Measurements from ENCODE around the gene STX8.
A peak's percentile ranks its signal among the peaks of the same experiment; 100 is the strongest.

Gene STX8

DNA sequence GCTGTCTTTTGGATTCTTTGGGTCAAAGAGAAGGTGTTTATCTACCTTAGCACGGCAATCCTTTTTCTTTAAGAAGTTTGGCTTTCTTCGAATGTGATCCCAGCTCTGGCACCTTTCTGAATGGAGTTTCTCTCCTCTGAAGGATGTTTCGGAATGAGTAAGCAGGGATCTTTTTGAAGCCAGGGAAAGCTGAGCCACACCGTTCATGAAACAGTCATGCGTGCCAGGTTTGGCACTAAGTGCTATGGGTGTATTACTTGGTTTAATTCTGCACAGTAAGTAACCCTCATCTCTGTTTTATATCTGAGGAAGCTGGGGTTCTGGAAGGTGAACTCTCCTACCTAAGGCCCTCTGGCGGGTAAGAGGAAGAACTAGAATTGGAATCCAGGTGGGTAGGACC lies 319.8 kb downstream of the STX8 start:
- H3K36me3 Mint-ChIP-seq (ENCODE audit: low read depth): peaks cover 3% of the 10 kb centered on the region

DNA sequence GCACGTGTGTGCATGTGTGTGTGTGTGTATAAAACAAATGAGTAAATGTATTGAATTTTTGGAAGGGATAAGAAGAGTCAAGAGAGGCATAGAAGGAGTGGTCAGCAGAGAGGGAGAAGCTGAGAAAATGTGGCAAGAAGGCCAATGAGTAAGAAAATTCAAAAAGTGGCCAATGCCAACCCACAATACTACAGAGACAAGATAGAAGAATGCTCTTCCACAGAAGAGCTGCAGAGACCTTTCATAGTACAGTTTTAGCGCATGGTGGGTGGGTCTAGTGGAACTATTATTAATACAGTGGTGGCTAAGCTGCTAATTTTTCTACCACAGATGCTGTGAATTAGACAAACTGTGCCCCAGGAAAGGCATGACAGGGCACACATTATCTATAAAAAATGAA lies 320.8 kb downstream of the STX8 start:
- Mint-ChIP-seq H3K4me3 (no peak overlapping the region), H3K36me3 (ENCODE audit: low read depth) (peaks cover 6% of the 10 kb centered on the region), H3K27ac (no peak overlapping the region), H3K27me3 (no peaks in the 10 kb centered on the region), H3K9me3 (no peaks in the 10 kb centered on the region), H3K4me1 (ENCODE audit: low read depth) (peaks cover 50% of the 10 kb centered on the region)
- no peak for DNase-seq

More for the DNA sequence above, 319.8 kb downstream of the STX8 start:
- Mint-ChIP-seq H3K27me3 (no peaks in the 10 kb centered on the region), H3K4me3 (no peak overlapping the region), H3K27ac (no peak overlapping the region), H3K9me3 (no peaks in the 10 kb centered on the region), H3K4me1 (ENCODE audit: low read depth) (peaks cover 50% of the 10 kb centered on the region)
- DNase-seq: no peak

DNA sequence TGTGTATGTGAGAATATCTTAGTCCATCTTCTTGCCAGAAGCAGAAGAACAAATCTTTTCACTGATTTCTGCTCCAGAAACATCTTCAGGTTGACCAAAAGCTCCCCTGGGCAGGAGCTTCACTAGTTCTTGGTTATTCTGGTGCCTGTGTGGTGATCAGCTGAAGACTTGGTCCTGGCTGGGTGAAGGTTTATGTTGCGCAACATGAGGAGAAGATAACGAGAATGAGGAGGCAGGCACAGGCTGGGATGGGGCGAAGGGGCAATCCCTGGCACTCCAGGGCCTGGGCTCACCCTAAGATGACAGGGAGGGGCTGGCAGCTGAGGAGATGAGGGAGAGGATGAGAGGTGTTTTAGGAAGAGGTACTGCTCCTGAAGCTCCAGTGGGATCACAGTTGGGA lies 322.3 kb downstream of the STX8 start:
- H3K27me3 Mint-ChIP-seq: no peaks in the 10 kb centered on the region
- H3K36me3 Mint-ChIP-seq (ENCODE audit: low read depth): peaks cover 16% of the 10 kb centered on the region
- no peak overlapping the region for H3K4me3 Mint-ChIP-seq
- H3K4me1 Mint-ChIP-seq (ENCODE audit: low read depth): peaks cover 43% of the 10 kb centered on the region
- no peak for DNase-seq
- H3K27ac Mint-ChIP-seq: peak overlapping the region; percentile 86
- no peaks in the 10 kb centered on the region for H3K9me3 Mint-ChIP-seq

DNA sequence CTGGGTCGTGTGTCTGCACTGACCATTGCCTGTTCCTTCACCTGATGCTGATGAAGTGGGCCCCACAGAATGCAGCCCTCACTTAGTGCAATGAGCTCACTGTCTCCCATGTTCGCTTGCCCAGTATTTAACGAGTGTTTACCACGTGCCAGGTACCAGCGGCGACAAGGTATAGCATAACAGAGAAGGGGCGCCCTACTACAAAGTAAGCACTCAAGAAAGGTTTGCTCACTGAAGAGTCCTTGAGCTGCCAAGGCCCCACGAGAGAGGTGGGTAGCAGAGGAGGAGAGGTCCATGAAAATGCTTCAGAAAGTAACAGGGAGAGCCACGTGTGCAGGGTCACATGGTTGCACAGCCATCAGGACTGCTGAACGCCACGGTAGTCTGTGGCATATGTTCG lies 324.3 kb downstream of the STX8 start:
- no peak for DNase-seq
- H3K27ac Mint-ChIP-seq: no peak overlapping the region

DNA sequence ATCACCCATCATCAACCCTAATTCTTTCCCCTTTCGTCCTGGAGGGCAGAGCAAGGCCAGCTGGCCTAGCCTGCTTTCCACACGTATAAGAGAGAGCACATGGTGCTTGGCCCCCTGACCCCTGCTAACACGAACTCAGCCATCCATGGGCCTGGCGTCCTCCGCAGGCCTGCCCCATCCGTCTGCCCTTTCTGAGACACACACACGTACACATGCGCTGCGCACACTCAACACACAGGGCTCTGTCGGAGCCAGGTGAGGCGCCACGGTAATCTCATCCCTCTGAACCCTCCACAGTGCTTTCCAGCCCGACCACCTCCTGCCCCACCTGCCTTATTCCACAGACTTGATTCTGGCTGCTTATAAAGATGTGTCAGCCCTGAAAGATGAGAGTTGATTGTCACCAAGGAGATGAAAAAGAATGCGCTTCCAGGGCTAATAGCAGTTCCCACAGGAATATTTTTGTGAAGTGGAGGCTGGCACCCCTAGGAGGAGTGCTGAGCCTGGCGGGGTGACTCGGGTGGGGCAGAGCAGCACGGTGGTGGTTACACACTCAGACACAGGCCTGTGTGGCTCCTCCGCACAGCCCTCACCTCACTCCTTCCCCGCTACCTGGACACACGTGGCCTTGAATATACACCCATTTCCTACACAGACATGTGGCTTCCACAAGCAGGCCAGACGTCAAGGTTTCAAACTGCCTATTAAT lies 326.2 kb downstream of the STX8 start:
- no peak for DNase-seq
- peaks cover 23% of the 10 kb centered on the region for H3K4me1 Mint-ChIP-seq (ENCODE audit: low read depth)
- H3K4me3 Mint-ChIP-seq: no peak overlapping the region
- H3K27me3 Mint-ChIP-seq: no peaks in the 10 kb centered on the region
- H3K9me3 Mint-ChIP-seq: no peaks in the 10 kb centered on the region
- H3K27ac Mint-ChIP-seq: no peak overlapping the region
- H3K36me3 Mint-ChIP-seq (ENCODE audit: low read depth): peaks cover 20% of the 10 kb centered on the region

More for the DNA sequence above, 324.3 kb downstream of the STX8 start:
- H3K9me3 Mint-ChIP-seq: no peaks in the 10 kb centered on the region
- peaks cover 20% of the 10 kb centered on the region for H3K36me3 Mint-ChIP-seq (ENCODE audit: low read depth)
- no peaks in the 10 kb centered on the region for H3K27me3 Mint-ChIP-seq
- H3K4me3 Mint-ChIP-seq: no peak overlapping the region
- H3K4me1 Mint-ChIP-seq (ENCODE audit: low read depth): peaks cover 27% of the 10 kb centered on the region

DNA sequence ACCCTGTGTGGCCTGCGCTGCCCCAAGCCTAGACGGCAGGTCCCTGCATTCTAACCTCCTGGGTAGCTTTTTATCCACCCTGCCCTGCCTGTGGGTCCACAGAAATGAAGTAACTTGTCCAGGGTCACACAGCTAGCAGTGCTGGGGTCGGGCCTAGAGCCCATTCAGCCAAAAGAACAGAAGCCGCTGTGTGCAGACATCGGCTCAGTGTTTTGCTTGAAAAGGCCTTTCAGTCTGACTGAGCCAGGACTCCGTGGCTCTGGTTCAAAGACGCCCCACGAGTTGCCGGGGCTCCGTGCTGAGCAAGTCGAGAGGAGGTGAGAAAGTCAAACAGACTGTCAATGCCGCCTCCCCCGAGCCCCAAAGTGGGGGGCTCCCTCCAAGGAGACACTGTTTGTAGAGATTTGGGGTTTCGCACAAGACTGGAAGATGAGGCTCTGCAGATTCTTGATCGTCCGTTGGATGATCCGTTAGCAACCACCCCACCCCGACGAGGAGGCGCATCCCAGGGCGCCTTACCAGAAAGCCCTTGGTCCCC lies 328.1 kb downstream of the STX8 start:
- Mint-ChIP-seq H3K4me1 (ENCODE audit: low read depth) (peaks cover 7% of the 10 kb centered on the region), H3K27ac (no peak overlapping the region), H3K36me3 (ENCODE audit: low read depth) (peaks cover 20% of the 10 kb centered on the region), H3K27me3 (no peaks in the 10 kb centered on the region), H3K9me3 (no peaks in the 10 kb centered on the region), H3K4me3 (no peak overlapping the region)
- DNase-seq: no peak

DNA sequence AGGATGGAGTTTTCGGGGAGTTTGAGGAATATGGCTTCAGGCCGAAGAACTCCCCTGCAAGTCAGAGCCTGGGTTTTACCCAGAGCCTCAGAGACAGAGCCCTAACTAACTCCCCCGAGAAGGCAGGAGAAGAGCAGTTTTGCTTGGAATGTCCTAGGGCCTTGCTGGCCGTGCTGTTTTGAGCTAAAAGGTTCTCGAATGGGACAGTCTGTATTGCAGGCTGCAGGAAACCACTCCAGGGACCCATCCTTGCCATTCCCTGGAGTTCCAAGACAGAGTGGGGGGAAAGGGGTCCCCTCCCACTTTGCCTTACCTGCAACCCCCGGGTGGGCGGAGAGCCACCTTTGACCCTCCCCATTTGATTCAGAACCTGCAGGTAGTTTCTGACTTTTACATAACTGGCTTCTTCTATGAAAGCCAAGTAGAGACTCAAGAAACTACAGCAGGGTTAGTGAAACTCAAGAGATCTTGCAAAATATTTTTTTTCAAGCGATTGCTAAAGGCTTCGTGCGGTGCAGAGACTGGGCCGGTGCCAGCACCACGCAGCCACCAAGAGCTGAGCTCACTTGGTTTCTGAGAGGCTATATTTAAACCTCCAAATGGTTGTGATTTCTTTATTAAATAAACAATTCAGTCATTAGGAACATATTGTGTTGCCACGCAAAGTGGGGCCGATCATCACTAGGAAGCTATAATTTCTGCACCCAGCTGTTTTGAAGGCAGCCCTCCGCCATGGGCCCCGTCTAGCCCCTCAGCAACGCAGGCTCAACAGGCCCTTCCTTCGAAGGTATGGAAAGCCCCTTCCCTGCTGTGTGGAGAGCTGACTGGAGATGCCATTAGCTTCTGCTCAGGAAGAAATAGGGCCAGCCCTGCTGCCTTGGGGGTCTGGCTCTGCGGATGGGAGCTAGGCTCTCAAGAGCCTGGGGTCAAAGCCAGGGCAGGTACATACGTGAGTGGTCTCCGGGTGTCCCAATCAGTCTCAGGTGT lies 331.3 kb downstream of the STX8 start:
- H3K4me3 Mint-ChIP-seq: no peak overlapping the region
- no peak for DNase-seq
- H3K36me3 Mint-ChIP-seq (ENCODE audit: low read depth): peaks cover 9% of the 10 kb centered on the region
- no peaks in the 10 kb centered on the region for H3K9me3 Mint-ChIP-seq
- H3K4me1 Mint-ChIP-seq (ENCODE audit: low read depth): peaks cover 10% of the 10 kb centered on the region
- H3K27me3 Mint-ChIP-seq: no peaks in the 10 kb centered on the region
- no peak overlapping the region for H3K27ac Mint-ChIP-seq

DNA sequence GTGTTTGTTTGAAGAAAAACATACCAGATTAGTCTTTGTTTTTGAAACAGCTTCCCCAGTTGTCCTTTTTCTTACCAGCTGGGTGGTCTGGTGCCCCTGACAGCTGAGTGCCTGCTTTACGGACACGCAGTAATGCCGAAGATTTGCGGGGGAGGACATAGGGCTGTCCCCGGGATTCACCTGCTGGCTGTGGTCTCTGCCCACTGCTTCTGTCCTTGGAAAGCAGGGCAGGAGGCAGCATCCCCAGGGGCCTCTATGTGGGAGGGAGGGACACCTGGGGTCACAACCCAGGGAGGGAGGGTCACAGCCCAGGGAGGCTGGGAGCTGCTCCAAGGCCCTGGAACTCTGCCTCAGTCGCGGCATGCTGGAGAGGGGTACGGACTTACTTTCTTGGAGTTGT lies 332.6 kb downstream of the STX8 start:
- DNase-seq: no peak
- Mint-ChIP-seq H3K4me1 (ENCODE audit: low read depth) (peaks cover 18% of the 10 kb centered on the region), H3K4me3 (no peak overlapping the region), H3K27ac (no peak overlapping the region), H3K36me3 (ENCODE audit: low read depth) (peaks cover 4% of the 10 kb centered on the region), H3K27me3 (no peaks in the 10 kb centered on the region), H3K9me3 (no peaks in the 10 kb centered on the region)

DNA sequence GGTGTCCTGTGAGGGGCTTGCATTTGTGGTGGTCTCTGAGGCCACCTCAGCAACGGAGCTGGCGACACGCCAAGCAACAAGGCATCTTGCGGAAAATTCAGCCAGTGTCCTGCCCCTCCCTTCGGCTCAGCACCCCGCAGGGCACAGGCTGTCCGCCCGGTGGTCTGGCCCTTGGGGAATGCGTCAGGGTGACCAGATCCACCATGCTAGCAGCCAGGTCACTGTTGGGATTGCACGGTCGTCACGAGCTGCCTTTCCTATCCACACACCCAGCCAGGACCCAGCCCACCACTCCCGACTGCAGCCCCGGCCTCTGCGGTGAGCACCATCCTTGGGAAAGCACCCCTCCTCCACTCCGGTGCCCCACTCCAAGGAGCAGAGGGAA lies 333.1 kb downstream of the STX8 start:
- H3K9me3 Mint-ChIP-seq: no peaks in the 10 kb centered on the region
- H3K36me3 Mint-ChIP-seq (ENCODE audit: low read depth): peaks cover 2% of the 10 kb centered on the region
- DNase-seq: no peak
- H3K4me3 Mint-ChIP-seq: no peak overlapping the region
- H3K4me1 Mint-ChIP-seq (ENCODE audit: low read depth): peaks cover 18% of the 10 kb centered on the region
- H3K27me3 Mint-ChIP-seq: no peaks in the 10 kb centered on the region
- no peak overlapping the region for H3K27ac Mint-ChIP-seq

DNA sequence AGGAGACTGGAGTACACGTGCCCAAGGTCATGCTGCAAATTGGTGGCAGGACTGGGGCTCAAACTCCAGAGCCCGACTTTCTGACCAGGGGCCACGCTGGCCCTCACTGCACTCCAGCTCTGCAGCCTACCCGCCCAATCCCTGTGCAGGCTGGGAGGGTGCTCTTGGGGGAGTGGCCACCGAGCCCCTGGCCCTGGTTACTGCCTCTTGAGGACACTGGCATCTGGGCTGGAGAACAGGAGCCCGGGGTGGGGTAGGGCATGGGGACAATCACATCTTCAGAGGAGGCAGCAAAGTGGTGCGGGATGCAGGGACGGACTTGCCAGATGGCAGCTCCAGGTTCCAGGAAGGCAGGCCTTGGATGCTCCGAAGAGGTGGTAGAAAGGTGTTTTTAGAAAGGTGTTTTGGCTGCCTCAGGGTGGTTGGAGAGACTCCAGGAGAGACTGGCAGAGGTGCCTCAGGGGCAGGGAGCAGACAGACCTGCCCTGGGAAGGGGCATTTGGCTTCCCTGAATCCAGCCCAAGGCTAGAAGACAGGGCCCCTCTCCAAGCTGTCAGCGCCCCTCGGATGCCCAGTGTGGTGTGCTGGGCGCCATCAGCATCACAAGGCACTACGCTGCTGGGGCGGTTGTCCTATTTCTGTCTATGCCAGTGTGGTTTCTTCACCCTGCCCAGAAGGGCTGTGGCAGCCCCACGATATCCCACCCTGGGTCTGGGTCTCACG lies 333.7 kb downstream of the STX8 start:
- Mint-ChIP-seq H3K36me3 (ENCODE audit: low read depth) (peaks cover 2% of the 10 kb centered on the region), H3K4me1 (ENCODE audit: low read depth) (peaks cover 18% of the 10 kb centered on the region), H3K27ac (no peak overlapping the region), H3K27me3 (no peaks in the 10 kb centered on the region), H3K9me3 (no peaks in the 10 kb centered on the region), H3K4me3 (no peak overlapping the region)
- no peak for DNase-seq

DNA sequence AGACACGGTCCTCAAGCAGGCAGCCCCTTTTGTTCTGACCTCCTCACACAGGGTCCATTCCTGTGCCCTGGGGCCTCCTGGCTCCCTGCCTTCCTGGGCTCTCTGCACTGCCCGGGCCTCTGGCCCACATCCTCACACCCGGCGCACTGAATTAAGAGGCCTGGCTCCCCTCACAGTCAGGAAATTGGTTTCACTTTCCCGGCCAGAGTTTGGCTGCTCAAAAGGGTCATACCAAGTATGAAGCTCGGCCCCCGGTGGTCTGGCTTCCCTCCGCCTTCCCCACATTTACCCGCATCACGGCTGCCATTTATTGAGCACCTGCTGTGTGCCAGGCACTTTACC lies 334.3 kb downstream of the STX8 start:
- no peak for DNase-seq

DNA sequence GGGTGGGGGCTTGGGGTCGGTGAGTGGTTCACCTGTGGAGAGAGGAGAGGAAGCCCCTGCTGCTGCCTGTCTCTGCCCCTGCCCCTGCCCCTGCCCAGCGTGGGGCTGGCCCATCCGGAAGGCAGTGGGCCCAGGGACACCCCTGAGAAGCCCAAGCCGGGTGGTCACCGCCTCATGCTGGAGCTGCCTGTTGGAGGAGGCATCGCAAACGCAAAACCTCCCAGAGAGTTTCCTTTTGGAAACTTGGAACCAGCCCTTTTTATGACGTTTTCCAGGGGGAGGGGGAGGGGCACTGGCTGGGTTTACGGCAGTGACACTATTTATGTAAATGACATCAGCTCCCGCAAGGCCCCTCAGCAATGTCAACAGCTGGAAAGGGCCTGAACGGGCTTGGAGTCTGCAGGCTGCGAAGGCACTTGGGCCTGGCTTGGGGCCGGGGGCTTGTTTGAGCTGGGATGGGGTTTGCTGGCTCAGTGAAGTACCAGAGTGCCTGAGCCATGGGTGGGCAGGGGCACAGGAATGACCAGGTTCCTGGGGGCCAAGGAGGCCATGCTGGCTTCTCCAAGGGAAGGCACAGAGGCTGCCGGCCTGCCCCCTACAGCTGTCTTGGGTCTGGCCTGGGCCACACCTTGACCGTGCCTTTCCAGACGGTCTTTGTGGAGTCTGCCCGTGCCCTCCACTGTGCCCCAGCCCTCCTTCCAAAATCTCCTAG lies 334.8 kb downstream of the STX8 start:
- DNase-seq: no peak
- H3K27ac Mint-ChIP-seq: peak overlapping the region; percentile 59
- peaks cover 2% of the 10 kb centered on the region for H3K36me3 Mint-ChIP-seq (ENCODE audit: low read depth)
- no peaks in the 10 kb centered on the region for H3K27me3 Mint-ChIP-seq
- H3K9me3 Mint-ChIP-seq: no peaks in the 10 kb centered on the region
- H3K4me1 Mint-ChIP-seq (ENCODE audit: low read depth): peaks cover 18% of the 10 kb centered on the region
- H3K4me3 Mint-ChIP-seq: peak overlapping the region; percentile 50

More for the DNA sequence above, 334.3 kb downstream of the STX8 start:
- Mint-ChIP-seq H3K36me3 (ENCODE audit: low read depth) (peaks cover 2% of the 10 kb centered on the region), H3K4me1 (ENCODE audit: low read depth) (peaks cover 18% of the 10 kb centered on the region), H3K27ac (no peak overlapping the region), H3K4me3 (no peak overlapping the region), H3K9me3 (no peaks in the 10 kb centered on the region), H3K27me3 (no peaks in the 10 kb centered on the region)

DNA sequence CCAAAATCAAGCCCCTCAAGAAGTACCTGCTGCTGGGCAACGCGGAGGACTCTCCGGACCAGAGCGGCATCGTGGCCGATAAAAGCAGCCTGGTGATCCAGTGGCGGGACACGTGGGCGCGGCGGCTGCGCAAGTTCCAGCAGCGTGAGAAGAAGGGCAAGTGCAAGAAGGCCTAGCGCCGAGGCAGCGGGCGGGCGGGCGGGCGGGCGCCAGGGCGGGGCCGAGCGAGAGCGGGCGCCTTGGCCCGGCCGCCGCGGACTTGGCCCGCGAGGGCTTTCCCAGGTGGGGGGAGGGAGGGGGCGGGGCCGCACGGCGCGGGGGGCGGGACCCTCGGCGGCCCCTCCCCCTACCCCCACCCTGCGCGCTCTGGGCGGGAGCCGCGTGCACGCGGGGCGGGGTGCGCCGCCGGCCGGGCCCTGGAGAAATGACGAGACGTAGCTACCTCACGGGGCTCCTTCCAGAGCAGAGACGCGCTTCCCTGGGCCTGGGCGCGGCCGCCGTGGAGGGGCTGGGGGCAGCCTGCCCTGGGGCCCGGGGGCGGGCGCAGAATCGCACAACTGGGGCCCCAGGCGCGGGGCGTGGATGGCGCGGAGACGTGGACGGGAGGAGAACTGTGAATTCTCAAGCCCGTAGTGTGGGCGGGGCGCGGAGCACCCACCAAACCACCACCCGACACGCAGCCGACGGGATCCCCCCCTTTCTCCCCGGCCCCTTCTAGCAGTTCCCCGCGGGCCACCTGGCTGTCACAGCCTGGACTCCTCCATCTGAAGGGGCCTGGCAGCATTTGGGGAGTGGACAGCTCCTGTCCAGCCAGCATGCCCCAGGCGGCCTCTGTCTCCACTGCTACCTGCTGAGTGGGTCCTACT lies 335.6 kb downstream of the STX8 start:
- peaks cover 23% of the 10 kb centered on the region for H3K4me1 Mint-ChIP-seq (ENCODE audit: low read depth)
- peaks cover 3% of the 10 kb centered on the region for H3K27me3 Mint-ChIP-seq
- no peaks in the 10 kb centered on the region for H3K9me3 Mint-ChIP-seq
- peak; percentile 83 for DNase-seq
- H3K4me3 Mint-ChIP-seq: peak overlapping the region; percentile 78
- peaks cover 2% of the 10 kb centered on the region for H3K36me3 Mint-ChIP-seq (ENCODE audit: low read depth)
- H3K27ac Mint-ChIP-seq: peak overlapping the region; percentile 76

Measured in activated T-cell treated with anti-CD3 and anti-CD28 coated beads, Interleukin-2, amount 50 U/mL, for 24 hours (primary cell).